Measurements from ENCODE around the gene RNF180.
"Not testable (repeated sequence)": the region's sequence is repeated elsewhere in the genome, so short reads cannot be mapped to it uniquely, and the experiment has no call there.

RNF180 gene

GRCh38 chr5:64344501-64344900 is 178.9 kb downstream of the RNF180 start:
- no peak overlapping the region for H3K4me3 ChIP-seq (ENCODE audit: low read depth, low read length)
- TF ChIP-seq CTCF (IDR thresholded peaks at IDR 0.05; ENCODE audit: insufficient read depth, low read depth, low read length, missing control alignments) = no peak
- DNase-seq (ENCODE audit: low read depth) = no peak

- H3K4me3 ChIP-seq (ENCODE audit: low read depth, low read length) = no peak overlapping the region
- TF ChIP-seq CTCF (IDR thresholded peaks at IDR 0.05; ENCODE audit: insufficient read depth, low read depth, low read length, missing control alignments) = no peak
- no peak for DNase-seq (ENCODE audit: low read depth)
These were observed 181.7 kb downstream of the RNF180 start for GRCh38 chr5:64347309-64347708.

GRCh38 chr5:64364426-64364825 is 198.8 kb downstream of the RNF180 start:
- TF ChIP-seq CTCF (IDR thresholded peaks at IDR 0.05; ENCODE audit: insufficient read depth, low read depth, low read length, missing control alignments) = no peak
- H3K4me3 ChIP-seq (ENCODE audit: low read depth, low read length) = no peak overlapping the region
- no peak for DNase-seq (ENCODE audit: low read depth)

GRCh38 chr5:64384765-64385164 is 219.1 kb downstream of the RNF180 start:
- no peak overlapping the region for H3K4me3 ChIP-seq (ENCODE audit: low read depth, low read length)
- TF ChIP-seq CTCF (IDR thresholded peaks at IDR 0.05; ENCODE audit: insufficient read depth, low read depth, low read length, missing control alignments) = peak; percentile 26
- peak; percentile 52 for DNase-seq (ENCODE audit: low read depth)

GRCh38 chr5:64397552-64397951 is 231.9 kb downstream of the RNF180 start:
- no peak for DNase-seq (ENCODE audit: low read depth)
- H3K4me3 ChIP-seq (ENCODE audit: low read depth, low read length) = no peak overlapping the region
- no peak for TF ChIP-seq CTCF (IDR thresholded peaks at IDR 0.05; ENCODE audit: insufficient read depth, low read depth, low read length, missing control alignments)

GRCh38 chr5:64398735-64399134 is 233.1 kb downstream of the RNF180 start:
- not testable (repeated sequence) for DNase-seq (ENCODE audit: low read depth); H3K4me3 ChIP-seq (ENCODE audit: low read depth, low read length)

- DNase-seq (ENCODE audit: low read depth); H3K4me3 ChIP-seq (ENCODE audit: low read depth, low read length): not testable (repeated sequence)
These were observed 241.6 kb downstream of the RNF180 start for GRCh38 chr5:64407103-64407825.

GRCh38 chr5:64417390-64417789 is 251.7 kb downstream of the RNF180 start:
- no peak overlapping the region for H3K4me3 ChIP-seq (ENCODE audit: low read depth, low read length)
- no peak for DNase-seq (ENCODE audit: low read depth)
- no peak for TF ChIP-seq CTCF (IDR thresholded peaks at IDR 0.05; ENCODE audit: insufficient read depth, low read depth, low read length, missing control alignments)

Data from GM12865 (cell line).